Endodermal cell (in vitro differentiated cells): ENCODE data around the gene PACRG. TPM values are rescaled to one million over a fixed set of nuclear protein-coding genes. Genes with fewer than 3 reads are reported as not detected.

Experiments
- DNase-seq: peaks from one replicate; pipeline ENCODE4 v3.0.0-alpha.2; 2017
- H3K27ac ChIP-seq: 2 replicates; pipeline ENCODE4 v1.5.1; 2013; ENCODE audit warnings: mild to moderate bottlenecking, low read depth, low read length, moderate library complexity
- H3K27me3 ChIP-seq: 2 replicates; pipeline ENCODE4 v1.6.1; 2013; ENCODE audit warnings: mild to moderate bottlenecking, low read length, moderate library complexity; ENCODE audit not compliant: insufficient read depth, control insufficient read depth, poor library complexity, severe bottlenecking
- H3K36me3 ChIP-seq: 2 replicates; pipeline ENCODE4 v1.7.0; 2013; ENCODE audit warnings: mild to moderate bottlenecking, low read length, moderate library complexity; ENCODE audit not compliant: control insufficient read depth, insufficient read depth
- H3K4me1 ChIP-seq: one replicate; pipeline ENCODE4 v1.7.0; 2013; ENCODE audit warnings: low read length; ENCODE audit not compliant: control insufficient read depth, insufficient read depth
- H3K4me3 ChIP-seq: 2 replicates; pipeline ENCODE4 v1.5.1; 2013; ENCODE audit warnings: mild to moderate bottlenecking, low read length, moderate library complexity
- H3K9ac ChIP-seq: 2 replicates; pipeline ENCODE4 v1.6.1; 2013; ENCODE audit warnings: mild to moderate bottlenecking, low read length, moderate library complexity; ENCODE audit not compliant: poor library complexity, severe bottlenecking; ENCODE audit errors: extremely low read depth
- H3K9me3 ChIP-seq: 2 replicates; pipeline ENCODE4 v1.6.1; 2013; ENCODE audit warnings: mild to moderate bottlenecking, low read length, moderate library complexity; ENCODE audit not compliant: control insufficient read depth
- H3K27ac Mint-ChIP-seq: 2 replicates; pipeline ENCODE4 v1.8.0; 2020; ENCODE audit warnings: mixed read lengths
- H3K27me3 Mint-ChIP-seq: 2 replicates; pipeline ENCODE4 v1.8.0; 2021; ENCODE audit warnings: mild to moderate bottlenecking, mixed read lengths; ENCODE audit not compliant: insufficient read depth
- H3K36me3 Mint-ChIP-seq: 2 replicates; pipeline ENCODE4 v1.8.0; 2020; ENCODE audit warnings: low read depth, mixed read lengths
- H3K4me1 Mint-ChIP-seq: 2 replicates; pipeline ENCODE4 v1.8.0; 2020; ENCODE audit warnings: mixed read lengths
- H3K4me3 Mint-ChIP-seq: 2 replicates; pipeline ENCODE4 v1.8.0; 2020; ENCODE audit warnings: mild to moderate bottlenecking, moderate library complexity, mixed read lengths
- H3K9me3 Mint-ChIP-seq: 2 replicates; pipeline ENCODE4 v1.8.0; 2020; ENCODE audit warnings: mild to moderate bottlenecking, mixed read lengths
- CTCF ChIP-seq: fragments of 200-600 bp; sonication (generic); conservative IDR thresholded peaks from 2 replicates; pipeline ENCODE4 v1.5.0; 2021; ENCODE audit warnings: antibody characterized with exemption, mild to moderate bottlenecking
- WGBS, 2 experiments: methylation state at CpG; one replicate each; pipeline versions ENCODE4 v1.1.5 to v1.1.7; 2013; ENCODE audit warnings: missing lambda C conversion rate in 2 of 2, mixed read lengths in 1 of 2; ENCODE audit not compliant: insufficient coverage in 1 of 2, insufficient read length in 1 of 2; 5-methylcytosine and 5-hydroxymethylcytosine counted together
- total RNA-seq, 2 donors: library from RNA; stranded (reverse); fragmentation: NEBNext Ultra II Directional in 1 of 2; extraction: Animal tissue kit (Norgen Biotek cat#: 25700) in 1 of 2; gene quantifications; 2 replicates in 1 of 2; 3 replicates in 1 of 2; pipeline ENCODE4 v1.2.1, GENCODE V29; 2021

Gene PACRG
- total RNA-seq, 2 donors from 2014 or later: 0.42 to 0.44 TPM

GRCh38 chr6:163189609-163190008 lies 461.8 kb downstream of the PACRG start:
- Mint-ChIP-seq H3K4me3 (no peak overlapping the region), H3K36me3 (no peaks in the 10 kb centered on the region), H3K27me3 (peaks cover 5% of the 10 kb centered on the region), H3K4me1 (no peaks in the 10 kb centered on the region), H3K27ac (no peak overlapping the region), H3K9me3 (no peaks in the 10 kb centered on the region)
- Histone ChIP-seq H3K27ac (no peak overlapping the region), H3K9me3 (no peaks in the 10 kb centered on the region), H3K9ac (no peak overlapping the region), H3K4me3 (no peak overlapping the region), H3K36me3 (no peaks in the 10 kb centered on the region), H3K4me1 (no peaks in the 10 kb centered on the region), H3K27me3 (no peaks in the 10 kb centered on the region)
- TF ChIP-seq CTCF: no peak
- WGBS, 2 experiments: 86 to 95% methylated on average over 3 to 7 of the region's 7 CpGs
- DNase-seq: no peak

- Histone ChIP-seq H3K27me3 (no peaks in the 10 kb centered on the region), H3K27ac (no peak overlapping the region), H3K36me3 (no peaks in the 10 kb centered on the region), H3K4me3 (no peak overlapping the region), H3K9me3 (no peaks in the 10 kb centered on the region), H3K9ac (no peak overlapping the region), H3K4me1 (no peaks in the 10 kb centered on the region)
- no peak for DNase-seq
- Mint-ChIP-seq H3K27me3 (peaks cover 5% of the 10 kb centered on the region), H3K27ac (no peak overlapping the region), H3K9me3 (no peaks in the 10 kb centered on the region), H3K4me1 (no peaks in the 10 kb centered on the region), H3K4me3 (no peak overlapping the region), H3K36me3 (no peaks in the 10 kb centered on the region)
- no peak for TF ChIP-seq CTCF
- 92 to 94% methylated on average over 4 of the region's 4 CpGs for WGBS, 2 experiments
Measured at GRCh38 chr6:163190786-163191185, 463.0 kb downstream of the PACRG start.

DNA sequence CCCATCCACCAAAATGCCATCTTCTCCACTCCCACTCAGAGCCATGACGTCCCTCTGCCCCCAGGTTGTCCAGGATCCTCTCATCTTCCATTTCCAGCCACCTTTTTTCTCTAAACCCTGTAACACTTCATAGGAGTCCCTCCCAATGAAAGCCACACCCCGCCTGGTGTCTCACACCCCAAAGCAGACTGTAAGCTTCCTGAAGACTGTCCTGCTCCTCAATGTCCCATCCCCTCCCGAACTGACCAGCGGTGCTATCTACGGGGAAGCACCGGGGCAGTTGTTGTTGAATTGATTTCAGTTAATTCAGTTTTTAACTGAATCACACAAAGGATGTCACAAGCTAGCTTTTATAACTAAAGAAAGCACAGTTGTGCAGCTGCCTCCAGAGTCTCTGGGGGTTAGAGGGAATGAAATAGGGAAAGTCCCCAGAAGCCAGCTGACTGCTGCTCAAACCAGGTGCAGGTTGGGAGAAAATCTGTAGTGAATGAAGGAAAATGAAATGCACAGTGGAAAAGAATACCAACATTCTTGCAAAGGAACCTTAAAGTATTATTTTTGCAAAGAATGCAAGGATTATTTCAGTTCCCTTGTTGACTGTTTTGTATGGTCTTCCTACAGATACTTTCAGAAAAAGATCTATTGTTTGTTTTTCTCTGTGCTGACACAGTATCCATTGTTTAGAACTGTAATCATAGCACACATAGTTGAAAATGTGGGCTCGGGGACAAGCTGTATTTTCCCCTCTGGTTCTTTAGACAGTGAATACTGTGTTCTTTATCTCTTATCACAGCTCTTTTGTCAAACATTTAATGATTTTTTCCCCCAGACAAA lies 464.1 kb downstream of the PACRG start:
- Mint-ChIP-seq H3K4me3 (no peak overlapping the region), H3K27ac (no peak overlapping the region), H3K36me3 (no peaks in the 10 kb centered on the region), H3K4me1 (no peaks in the 10 kb centered on the region), H3K27me3 (peaks cover 5% of the 10 kb centered on the region), H3K9me3 (no peaks in the 10 kb centered on the region)
- Histone ChIP-seq H3K36me3 (no peaks in the 10 kb centered on the region), H3K4me3 (no peak overlapping the region), H3K9ac (no peak overlapping the region), H3K9me3 (no peaks in the 10 kb centered on the region), H3K27ac (no peak overlapping the region), H3K27me3 (no peaks in the 10 kb centered on the region), H3K4me1 (no peaks in the 10 kb centered on the region)
- DNase-seq: no peak
- TF ChIP-seq CTCF: no peak
- WGBS, 2 experiments: 83 to 88% methylated on average over 5 to 7 of the region's 7 CpGs
